Vagina (tissue), 2 donors: ENCODE measurements around the gene DENND2D. TPM values are rescaled to one million over a fixed set of nuclear protein-coding genes. Genes with fewer than 3 reads are reported as not detected.

Experiments
- DNase-seq, 2 donors: peaks; one replicate each; pipeline ENCODE4 v3.0.0-alpha.2; 2017; ENCODE audit errors: extremely low spot score in 2 of 2
- H3K27ac ChIP-seq: fragments of 200-600 bp; sonication (generic); one replicate; pipeline ENCODE4 v1.5.1; 2019
- H3K27me3 ChIP-seq: fragments of 200-600 bp; sonication (generic); one replicate; pipeline ENCODE4 v1.5.1; 2019
- H3K36me3 ChIP-seq, 2 donors: fragments of 200-600 bp; sonication (generic); one replicate each; pipeline ENCODE4 v1.5.1; 2017 to 2019
- H3K4me1 ChIP-seq: fragments of 200-600 bp; sonication (generic); one replicate; pipeline ENCODE4 v1.5.1; 2019
- H3K4me3 ChIP-seq, 2 donors: fragments of 200-600 bp; sonication (generic); 1 replicate in 1 of 2; 2 replicates in 1 of 2; pipeline ENCODE4 v1.5.1; 2016 to 2019
- H3K9me3 ChIP-seq: fragments of 200-600 bp; sonication (generic); one replicate; pipeline ENCODE4 v1.5.1; 2019
- CTCF ChIP-seq, 3 experiments: fragments of 450-650 bp in 2 of 3; fragments of 200-600 bp in 1 of 3; sonication (generic) in 1 of 3; IDR thresholded peaks; one replicate each; pipeline ENCODE4 v1.5.1; 2017 to 2019; ENCODE audit warnings: antibody characterized with exemption in 3 of 3, mild to moderate bottlenecking in 2 of 3, moderate library complexity in 2 of 3
- POLR2A ChIP-seq, 2 donors: fragments of 450-650 bp; IDR thresholded peaks; one replicate each; pipeline ENCODE4 v1.6.1; 2017; ENCODE audit warnings: antibody characterized with exemption in 2 of 2, mild to moderate bottlenecking in 2 of 2, moderate library complexity in 2 of 2
- POLR2AphosphoS5 ChIP-seq, 2 donors: sonication (generic); formaldehyde crosslinking; IDR thresholded peaks; one replicate each; pipeline ENCODE4 v1.9.0; 2017; ENCODE audit warnings: antibody characterized with exemption in 2 of 2, mild to moderate bottlenecking in 2 of 2, low read depth in 1 of 2; ENCODE audit not compliant: insufficient read depth in 1 of 2
- intact Hi-C: fragments of 100-400 bp; cut with DNase I; formaldehyde crosslinking; loops from one replicate; pipeline ENCODE4 v1.15.1; 2023
- total RNA-seq: library from RNA; depleted of rRNA; stranded (reverse); fragments of >200 nt; gene quantifications from one replicate; pipeline ENCODE4 v1.2.3, GENCODE V29; 2016

The DENND2D gene
- 25.5 TPM for total RNA-seq

- no peak for TF ChIP-seq POLR2A (IDR thresholded peaks at IDR 0.05)
- no peak for TF ChIP-seq CTCF (IDR thresholded peaks at IDR 0.05)
- peak in 1 of 2 donors; percentile 21 for TF ChIP-seq POLR2AphosphoS5 (IDR thresholded peaks at IDR 0.05; ENCODE audit: insufficient read depth in 1 of 2, low read depth in 1 of 2)
- H3K36me3 ChIP-seq, result peaks cover 0 to 5% of the 10 kb centered on the region in 2 donors
- H3K27me3 ChIP-seq, result no peaks in the 10 kb centered on the region
- no peaks in the 10 kb centered on the region for H3K9me3 ChIP-seq
- no peak for DNase-seq
- peak within 1 kb of the TSS; percentile 78 for H3K27ac ChIP-seq
- H3K4me3 ChIP-seq, result peak within 1 kb of the TSS; percentile 13 to 32
- peaks cover 44% of the 10 kb centered on the region for H3K4me1 ChIP-seq
- intact Hi-C loops, result no loop called here
Observed at GRCh38 chr1:111199881-111200801, at the start of gene DENND2D. Gene DENND2D (minus strand): TSS chr1:111200646. CDS start chr1:111200459, 187 bp downstream.

- Histone ChIP-seq H3K27me3 (no peaks in the 10 kb centered on the region), H3K4me3 (no peak overlapping the region), H3K27ac (no peak overlapping the region), H3K4me1 (no peaks in the 10 kb centered on the region), H3K9me3 (no peaks in the 10 kb centered on the region), H3K36me3 (no peaks in the 10 kb centered on the region)
- intact Hi-C loops, result no loop called here
- DNase-seq, result no peak
- TF ChIP-seq CTCF (IDR thresholded peaks at IDR 0.05) (no peak), POLR2A (IDR thresholded peaks at IDR 0.05) (no peak)
Observed at GRCh38 chr1:111249960-111250359, 49.5 kb upstream of the DENND2D start.

- Histone ChIP-seq H3K36me3 (no peaks in the 10 kb centered on the region), H3K4me3 (no peak overlapping the region), H3K27me3 (no peaks in the 10 kb centered on the region), H3K9me3 (no peaks in the 10 kb centered on the region), H3K4me1 (no peaks in the 10 kb centered on the region), H3K27ac (no peak overlapping the region)
- TF ChIP-seq POLR2AphosphoS5 (IDR thresholded peaks at IDR 0.05; ENCODE audit: insufficient read depth in 1 of 2, low read depth in 1 of 2) (no peak), POLR2A (IDR thresholded peaks at IDR 0.05) (no peak), CTCF (IDR thresholded peaks at IDR 0.05) (no peak)
- intact Hi-C loops, result no loop called here
- peak in 1 of 2 donors; percentile 67 for DNase-seq
Observed at GRCh38 chr1:111247125-111247838, 46.8 kb upstream of the DENND2D start.

GRCh38 chr1:111242805-111243523 lies 42.5 kb upstream of the DENND2D start:
- Histone ChIP-seq H3K36me3 (no peaks in the 10 kb centered on the region), H3K4me1 (no peaks in the 10 kb centered on the region), H3K27ac (no peak overlapping the region), H3K4me3 (no peak overlapping the region), H3K9me3 (no peaks in the 10 kb centered on the region), H3K27me3 (no peaks in the 10 kb centered on the region)
- intact Hi-C loops, result no loop called here
- peak in 1 of 2 donors; percentile 67 for DNase-seq
- no peak for TF ChIP-seq POLR2AphosphoS5 (IDR thresholded peaks at IDR 0.05; ENCODE audit: insufficient read depth in 1 of 2, low read depth in 1 of 2)
- TF ChIP-seq CTCF (IDR thresholded peaks at IDR 0.05), result no peak
- no peak for TF ChIP-seq POLR2A (IDR thresholded peaks at IDR 0.05)
